Kidney (tissue), 14 donors: ENCODE measurements around the gene PTCD1. TPM values are rescaled to one million over a fixed set of nuclear protein-coding genes. Genes with fewer than 3 reads are reported as not detected.

ENCODE experiments used
- DNase-seq, 5 donors: peaks; one replicate each; pipeline ENCODE4 v3.0.0-alpha.2; 2013 to 2020
- FAIRE-seq: peaks from 2 replicates; lab custom pipeline; 2012; peaks lifted over from hg19 to GRCh38; lab: Jason Lieb, UNC
- H3K27ac ChIP-seq, 2 donors: one replicate each; pipeline ENCODE4 v1.7.0; 2013; ENCODE audit warnings: low read depth in 2 of 2, low read length in 2 of 2, inconsistent platforms in 1 of 2
- H3K27me3 ChIP-seq: one replicate; pipeline ENCODE4 v1.7.1; 2013; ENCODE audit warnings: low read length, inconsistent platforms; ENCODE audit not compliant: control insufficient read depth, insufficient read depth
- H3K36me3 ChIP-seq, 3 donors: one replicate each; pipeline versions ENCODE4 v1.7.0 to v1.7.1; 2013; ENCODE audit warnings: low read length in 3 of 3, control low read depth in 1 of 3, inconsistent platforms in 1 of 3; ENCODE audit not compliant: insufficient read depth in 3 of 3, control insufficient read depth in 2 of 3
- H3K4me1 ChIP-seq, 3 donors: one replicate each; pipeline versions ENCODE4 v1.7.0 to v1.7.1; 2013; ENCODE audit warnings: low read length in 3 of 3, inconsistent platforms in 1 of 3, low read depth in 1 of 3; ENCODE audit not compliant: control insufficient read depth in 2 of 3, insufficient read depth in 2 of 3
- H3K4me3 ChIP-seq, 3 donors: one replicate each; pipeline versions ENCODE4 v1.7.0 to v1.8.1; 2013; ENCODE audit warnings: low read length in 3 of 3, control low read depth in 1 of 3, inconsistent platforms in 1 of 3
- H3K9ac ChIP-seq, 3 donors: one replicate each; pipeline versions ENCODE4 v1.7.0 to v1.7.1; 2013; ENCODE audit warnings: low read length in 3 of 3, control low read depth in 1 of 3, inconsistent platforms in 1 of 3
- H3K9me3 ChIP-seq, 3 donors: one replicate each; pipeline versions ENCODE4 v1.7.0 to v1.7.1; 2013; ENCODE audit warnings: low read length in 3 of 3, control low read depth in 1 of 3, inconsistent platforms in 1 of 3; ENCODE audit not compliant: control insufficient read depth in 2 of 3, insufficient read depth in 1 of 3
- intact Hi-C: fragments of 100-400 bp; cut with DNase I; formaldehyde crosslinking; loops from one replicate; pipeline ENCODE4 v1.11.1; 2022
- polyA plus RNA-seq: library from polyadenylated mRNA; stranded (reverse); fragments of 350-450 nt; fragmentation: Illumina TruSeq; extraction: RNeasy Lipid Tissue Mini Kit (QIAGEN cat#74804); gene quantifications from one replicate; pipeline ENCODE4 v1.2.3, GENCODE V29; 2014; ENCODE audit warnings: low read depth, low replicate concordance; ENCODE audit not compliant: insufficient read depth
- total RNA-seq: library from RNA; stranded (reverse); fragmentation: NEBNext Ultra II Directional; extraction: Animal tissue kit (Norgen Biotek cat#: 25700); gene quantifications from one replicate; pipeline ENCODE4 v1.2.1, GENCODE V29; 2021
- TF ChIP-seq, protein P1 (sequence below): IDR thresholded peaks from 3 replicates; pipeline ENCODE4 v1.5.1; 2012; ENCODE audit warnings: mild to moderate bottlenecking, moderate library complexity, borderline replicate concordance; ENCODE audit not compliant: insufficient read depth; ENCODE audit errors: extremely low read depth
- donor health status: control.
- donor health status: control.
- donor health status: control.
- donor health status: control.
- donor health status: control.
- donor health status: DM: yes; HTN: yes; CAD: no.
- donor health status: Normal renal cell carcinoma (clear cell type).

The PTCD1 gene
- total and polyA plus RNA-seq, 2 donors from 2014 or later: 2.9 to 5.4 TPM

DNA sequence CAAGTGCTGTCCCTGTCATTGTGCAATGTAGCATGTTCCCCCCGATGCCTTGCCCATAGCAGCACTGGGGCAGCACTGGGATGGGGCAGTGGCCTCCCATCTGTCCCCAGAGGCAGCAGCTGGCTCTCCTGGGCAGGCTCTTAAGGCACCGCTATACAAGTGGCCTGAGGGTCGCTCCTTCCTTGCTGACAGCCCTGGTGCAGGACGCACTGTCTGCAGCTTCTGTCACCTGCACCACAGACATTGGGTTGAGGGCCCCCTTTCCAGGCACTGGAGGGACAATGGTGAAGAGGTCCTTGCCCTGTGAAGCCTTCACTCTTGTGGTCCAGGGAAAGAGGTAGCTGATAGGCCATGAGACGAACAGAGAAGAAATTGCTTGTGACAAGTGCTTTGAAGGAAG lies 10.7 kb upstream of the PTCD1 start:
- DNase-seq (no peak), FAIRE-seq (no peak)
- Histone ChIP-seq H3K36me3 (peaks cover 2 to 40% (median 26%) of the 10 kb centered on the region in 3 donors), H3K27ac (no peak overlapping the region), H3K27me3 (no peaks in the 10 kb centered on the region), H3K9ac (no peak overlapping the region), H3K9me3 (no peaks in the 10 kb centered on the region), H3K4me3 (no peak overlapping the region), H3K4me1 (no peaks in the 10 kb centered on the region)
- TF ChIP-seq, protein P1, sequence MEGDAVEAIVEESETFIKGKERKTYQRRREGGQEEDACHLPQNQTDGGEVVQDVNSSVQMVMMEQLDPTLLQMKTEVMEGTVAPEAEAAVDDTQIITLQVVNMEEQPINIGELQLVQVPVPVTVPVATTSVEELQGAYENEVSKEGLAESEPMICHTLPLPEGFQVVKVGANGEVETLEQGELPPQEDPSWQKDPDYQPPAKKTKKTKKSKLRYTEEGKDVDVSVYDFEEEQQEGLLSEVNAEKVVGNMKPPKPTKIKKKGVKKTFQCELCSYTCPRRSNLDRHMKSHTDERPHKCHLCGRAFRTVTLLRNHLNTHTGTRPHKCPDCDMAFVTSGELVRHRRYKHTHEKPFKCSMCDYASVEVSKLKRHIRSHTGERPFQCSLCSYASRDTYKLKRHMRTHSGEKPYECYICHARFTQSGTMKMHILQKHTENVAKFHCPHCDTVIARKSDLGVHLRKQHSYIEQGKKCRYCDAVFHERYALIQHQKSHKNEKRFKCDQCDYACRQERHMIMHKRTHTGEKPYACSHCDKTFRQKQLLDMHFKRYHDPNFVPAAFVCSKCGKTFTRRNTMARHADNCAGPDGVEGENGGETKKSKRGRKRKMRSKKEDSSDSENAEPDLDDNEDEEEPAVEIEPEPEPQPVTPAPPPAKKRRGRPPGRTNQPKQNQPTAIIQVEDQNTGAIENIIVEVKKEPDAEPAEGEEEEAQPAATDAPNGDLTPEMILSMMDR: no peak
- intact Hi-C loops: no loop called here

DNA sequence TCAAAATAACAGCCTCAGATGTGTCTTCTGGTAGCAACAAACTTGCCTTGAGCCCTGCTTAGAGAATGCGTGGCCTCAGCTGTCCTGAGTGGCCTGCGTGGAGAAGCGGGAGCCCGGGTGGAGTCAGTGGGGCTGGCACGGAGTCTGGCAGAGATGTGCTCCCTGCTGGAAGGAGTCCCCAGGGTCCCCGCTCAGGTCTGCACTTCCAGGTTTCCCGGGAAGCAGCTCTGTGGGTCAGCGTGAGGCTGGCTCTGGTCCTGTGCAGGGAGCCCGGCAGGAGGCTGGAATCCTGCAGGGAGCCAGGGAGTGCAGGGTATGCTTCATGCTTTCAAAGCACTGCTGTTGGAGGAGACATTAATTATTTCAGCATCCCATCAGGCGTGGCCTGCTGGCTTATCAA lies 10.3 kb upstream of the PTCD1 start:
- Histone ChIP-seq H3K36me3 (peaks cover 2 to 40% (median 24%) of the 10 kb centered on the region in 3 donors), H3K4me1 (no peaks in the 10 kb centered on the region), H3K27me3 (no peaks in the 10 kb centered on the region), H3K9me3 (no peaks in the 10 kb centered on the region), H3K27ac (no peak overlapping the region), H3K4me3 (no peak overlapping the region), H3K9ac (no peak overlapping the region)
- intact Hi-C loops: no loop called here
- FAIRE-seq (no peak), DNase-seq (no peak)
- TF ChIP-seq, protein P1: no peak

DNA sequence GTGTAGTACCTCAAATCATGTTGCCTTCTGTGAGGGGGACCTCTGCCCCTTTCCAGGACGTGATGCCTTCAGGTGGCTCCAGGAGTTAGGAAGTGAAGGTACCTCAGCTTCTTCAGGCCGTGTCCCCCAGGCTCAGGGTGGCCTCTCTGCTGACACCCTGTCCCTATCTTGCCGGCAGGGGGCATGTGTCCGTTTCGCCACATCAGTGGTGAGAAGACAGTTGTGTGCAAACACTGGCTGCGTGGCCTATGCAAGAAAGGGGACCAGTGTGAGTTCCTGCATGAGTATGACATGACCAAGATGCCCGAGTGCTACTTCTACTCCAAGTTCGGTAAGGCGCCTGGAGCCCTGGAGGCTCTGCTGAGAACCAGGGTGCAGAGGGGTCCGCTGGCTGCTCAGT lies 9.3 kb upstream of the PTCD1 start:
- H3K27me3 ChIP-seq: no peaks in the 10 kb centered on the region
- no peak overlapping the region for H3K9ac ChIP-seq
- TF ChIP-seq, protein P1: no peak
- FAIRE-seq (no peak), DNase-seq (no peak)
- H3K9me3 ChIP-seq: no peaks in the 10 kb centered on the region
- no peak overlapping the region for H3K27ac ChIP-seq
- H3K4me1 ChIP-seq: no peaks in the 10 kb centered on the region
- intact Hi-C loops: no loop called here
- peaks cover 2 to 39% (median 24%) of the 10 kb centered on the region in 3 donors for H3K36me3 ChIP-seq
- no peak overlapping the region for H3K4me3 ChIP-seq

DNA sequence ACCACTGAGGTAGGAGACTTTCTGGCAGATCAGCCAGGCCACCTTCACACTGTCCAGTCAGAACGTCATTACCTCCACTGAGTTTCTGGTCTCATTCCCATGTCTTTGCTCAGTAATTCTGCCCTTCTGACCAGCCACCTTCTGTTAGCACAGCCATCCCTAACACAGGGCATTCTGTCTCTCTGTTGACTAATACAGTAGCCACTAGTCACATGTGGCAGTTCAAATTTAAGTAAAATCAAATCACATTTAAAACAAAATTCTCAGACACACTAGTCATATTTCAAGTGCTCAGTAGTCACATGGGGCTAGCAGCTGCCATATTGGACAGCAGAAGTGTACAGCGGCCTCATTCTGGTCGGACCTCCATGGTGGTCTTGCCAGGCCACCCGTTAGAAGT lies 7.5 kb upstream of the PTCD1 start:
- no peaks in the 10 kb centered on the region for H3K4me1 ChIP-seq
- no peaks in the 10 kb centered on the region for H3K9me3 ChIP-seq
- TF ChIP-seq, protein P1: no peak
- peaks cover 2 to 38% (median 20%) of the 10 kb centered on the region in 3 donors for H3K36me3 ChIP-seq
- H3K27ac ChIP-seq: no peak overlapping the region
- no peak overlapping the region for H3K9ac ChIP-seq
- DNase-seq (no peak), FAIRE-seq (no peak)
- no peak overlapping the region for H3K4me3 ChIP-seq
- no peaks in the 10 kb centered on the region for H3K27me3 ChIP-seq
- intact Hi-C loops: no loop called here
